ENCODE measurements around the gene GAD2.

DNA sequence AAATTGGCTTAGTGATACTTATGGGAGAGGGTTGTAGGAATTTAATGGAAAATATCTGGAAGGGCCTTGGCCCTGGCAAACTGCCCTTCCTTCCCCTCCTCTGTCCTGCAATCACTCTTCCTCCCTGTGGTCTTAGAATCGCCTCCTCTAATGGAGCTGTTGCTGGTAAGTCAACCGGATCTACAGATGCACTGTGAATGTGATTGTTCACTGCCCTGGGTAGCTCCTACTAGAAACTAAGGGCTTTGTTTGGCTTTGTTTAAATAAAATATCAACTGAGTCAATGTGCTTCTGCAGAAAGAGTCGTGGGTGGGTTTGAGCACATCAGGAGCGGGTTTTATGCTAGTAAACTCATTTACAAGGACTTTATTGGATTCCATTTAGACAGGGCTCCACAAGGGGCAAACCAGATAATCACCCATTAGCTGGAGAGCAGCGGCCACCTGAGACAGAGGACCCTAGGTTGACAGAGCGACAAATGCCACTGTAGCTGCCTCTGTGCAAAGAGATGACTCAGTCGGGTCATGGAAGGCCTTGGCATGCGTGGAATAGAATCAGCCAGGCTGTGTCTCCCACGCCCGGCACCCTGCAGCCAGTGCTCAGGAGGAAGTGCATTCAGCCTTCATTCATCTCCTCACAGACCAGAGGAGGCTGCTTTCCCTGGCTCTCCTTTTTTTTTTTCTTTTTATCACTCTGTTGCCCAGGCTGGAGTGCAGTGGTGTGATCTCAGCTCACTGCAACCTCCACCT is 97.9 kb downstream of the GAD2 start:
- no peak for TF ChIP-seq CTCF (IDR thresholded peaks at IDR 0.05)
- TF ChIP-seq POLR2A (IDR thresholded peaks at IDR 0.05), result no peak
